ENCODE results near the gene PCDH19.

The PCDH19 gene

DNA sequence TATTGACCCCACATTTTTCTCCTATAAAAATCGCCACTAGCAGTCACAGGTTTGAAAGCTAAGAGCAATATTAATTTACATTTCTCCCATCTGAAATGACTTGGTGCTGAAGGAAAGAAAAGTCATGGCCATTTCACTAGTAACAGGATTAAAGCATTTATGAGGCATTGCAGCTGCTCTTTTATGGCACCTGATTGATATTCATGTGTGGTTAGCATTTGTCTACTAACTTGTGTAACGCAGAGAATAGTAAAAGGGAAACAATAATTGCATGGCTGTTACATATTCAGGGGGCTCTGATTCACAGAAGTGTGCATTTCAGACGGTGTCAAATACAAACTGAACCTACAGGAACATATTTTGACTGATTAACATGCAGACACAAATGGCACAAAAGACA lies 5.2 kb downstream of the PCDH19 start:
- DNase-seq (ENCODE audit: low spot score): no peak

DNA sequence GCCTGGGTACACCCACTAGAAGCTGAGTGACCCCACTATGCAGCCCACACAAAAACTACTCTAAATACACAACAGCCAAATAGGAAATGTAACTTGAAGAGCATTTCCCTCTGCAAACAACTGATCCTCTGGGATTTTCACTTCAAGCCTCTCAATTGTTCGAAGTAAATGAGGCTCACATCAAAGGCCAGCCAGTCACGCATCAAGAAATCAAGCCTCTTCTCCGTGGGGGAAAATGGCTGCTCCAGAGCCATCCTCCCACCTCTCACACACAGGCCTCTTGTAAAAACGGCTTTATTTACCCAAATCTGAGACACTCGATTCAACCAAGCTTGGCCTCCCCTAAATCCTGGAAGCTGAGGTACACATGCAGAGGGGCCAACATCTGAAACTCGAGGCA lies 14.3 kb downstream of the PCDH19 start:
- no peak for DNase-seq (ENCODE audit: low spot score)

DNA sequence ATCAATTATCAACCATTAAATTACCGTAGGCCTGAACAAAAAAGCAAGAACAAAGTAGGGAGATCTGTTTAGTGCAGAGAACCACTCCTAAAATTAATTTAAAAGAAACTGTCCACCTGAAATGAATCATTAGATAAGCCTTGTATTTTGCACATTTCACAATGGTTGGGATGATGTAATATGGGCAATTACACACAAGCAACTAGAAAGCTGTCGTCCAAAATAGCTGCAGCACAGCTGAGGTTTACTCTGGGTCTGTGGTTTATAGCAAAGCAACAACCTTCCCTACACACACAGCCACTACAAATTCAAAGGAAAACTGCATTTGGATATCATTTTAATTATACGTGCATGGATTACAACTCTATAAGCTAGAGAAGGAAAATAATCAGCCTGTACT lies 28.5 kb downstream of the PCDH19 start:
- DNase-seq (ENCODE audit: low spot score): no peak

DNA sequence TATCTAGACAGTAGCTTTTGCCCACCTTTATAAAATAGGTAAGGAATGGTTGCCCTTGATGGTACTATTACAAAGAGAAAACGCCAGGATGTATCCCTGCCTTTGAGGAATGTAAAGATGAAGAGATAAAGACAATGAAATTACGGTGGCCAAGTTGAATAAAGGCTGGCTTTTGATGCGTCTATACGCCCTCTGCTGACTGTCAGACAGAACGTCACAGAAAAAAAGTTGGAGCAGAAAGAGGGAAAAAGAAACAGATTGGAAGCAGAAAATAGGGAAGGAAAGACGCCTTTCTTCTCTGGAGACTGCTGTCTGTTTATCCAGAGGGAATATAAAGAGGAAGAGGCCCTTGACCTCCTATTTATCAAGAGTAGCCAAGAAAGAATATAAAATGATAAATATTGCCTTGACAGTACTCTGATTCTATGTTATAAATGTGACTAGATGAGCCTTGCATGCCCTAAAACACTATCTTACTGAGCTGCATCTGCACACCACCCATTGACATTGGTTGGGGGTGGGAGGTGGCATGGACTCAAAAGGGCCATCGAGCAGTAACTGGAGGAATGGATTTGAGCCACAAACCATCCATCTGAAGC lies 30.6 kb downstream of the PCDH19 start:
- peak; percentile 10 for DNase-seq (ENCODE audit: low spot score)

DNA sequence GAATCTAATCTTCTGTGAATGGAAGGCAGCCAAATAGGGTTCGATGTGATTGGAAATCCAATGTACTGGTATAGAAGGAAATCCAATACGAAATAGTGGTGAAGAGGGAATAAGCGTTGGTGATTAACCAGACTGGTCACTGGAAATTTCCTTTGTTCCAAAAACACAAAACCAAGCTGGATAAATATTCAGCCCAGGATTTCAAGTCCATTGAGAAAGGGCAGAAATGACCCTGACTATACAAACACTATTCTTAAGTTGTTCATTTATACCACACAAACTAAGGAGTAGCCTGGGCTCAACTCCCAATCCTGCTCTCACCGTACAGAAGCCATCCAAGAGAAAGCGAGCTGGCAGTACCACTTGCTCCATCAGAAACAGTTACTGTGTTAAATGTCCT lies 32.2 kb downstream of the PCDH19 start:
- no peak for DNase-seq (ENCODE audit: low spot score)

DNA sequence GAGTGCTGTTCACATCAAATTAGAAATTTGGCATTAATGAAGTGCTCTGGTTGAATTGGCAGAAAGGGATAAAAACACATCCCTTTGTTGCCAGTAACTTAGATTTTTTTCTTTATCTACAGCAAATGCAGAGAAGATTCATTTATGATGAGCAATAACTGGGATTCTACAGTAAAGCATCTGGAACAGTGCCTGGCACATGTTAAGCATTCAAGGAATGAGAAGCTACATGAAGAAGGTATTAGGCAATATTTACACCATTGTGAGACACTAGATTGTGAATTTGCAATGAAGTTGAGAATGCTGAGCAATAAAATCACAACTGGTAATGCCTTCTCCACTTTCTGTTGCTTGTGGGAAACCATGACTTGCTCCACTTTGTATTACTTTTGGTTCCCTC lies 33.5 kb downstream of the PCDH19 start:
- DNase-seq (ENCODE audit: low spot score): no peak

DNA sequence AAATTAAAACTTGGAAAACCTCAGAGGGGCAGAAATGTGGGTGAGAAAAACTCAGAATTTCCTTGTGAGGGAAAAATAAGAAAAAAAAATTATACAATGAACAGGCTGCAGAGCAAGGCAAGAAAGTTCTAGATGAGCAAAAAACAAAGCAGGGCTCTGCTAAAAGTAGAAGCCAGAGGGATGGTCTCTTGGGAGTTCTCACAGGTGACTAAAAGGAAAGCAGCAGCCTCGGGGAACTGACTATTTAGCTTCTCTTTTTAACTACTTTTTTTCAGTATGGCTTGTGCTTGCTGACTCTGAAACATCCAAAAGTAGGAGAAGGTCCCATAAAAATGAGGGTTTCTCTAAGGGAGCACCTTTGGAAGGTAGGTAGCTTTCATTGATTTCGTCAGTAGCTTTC lies 36.4 kb downstream of the PCDH19 start:
- DNase-seq (ENCODE audit: low spot score): no peak

DNA sequence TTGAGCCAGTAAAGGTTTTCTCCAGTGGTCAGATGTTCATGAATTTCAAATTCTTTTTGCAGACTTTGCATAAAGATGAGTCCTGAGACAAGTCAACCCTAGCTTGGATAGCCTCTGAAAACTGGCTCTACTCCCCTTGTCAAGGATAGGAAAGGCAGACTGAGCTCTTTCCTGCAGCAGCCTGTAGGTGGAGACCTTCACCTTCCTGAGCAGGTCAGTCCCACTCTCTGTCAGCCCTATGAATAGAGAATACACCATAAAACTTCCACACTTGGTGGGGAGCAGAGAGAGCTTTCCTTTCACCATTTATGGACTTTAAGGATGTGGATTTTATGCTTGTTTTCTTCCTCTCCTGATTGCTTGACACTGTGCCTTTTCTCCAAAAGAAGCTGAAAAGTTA lies 41.9 kb downstream of the PCDH19 start:
- DNase-seq (ENCODE audit: low spot score): peak; percentile 8

DNA sequence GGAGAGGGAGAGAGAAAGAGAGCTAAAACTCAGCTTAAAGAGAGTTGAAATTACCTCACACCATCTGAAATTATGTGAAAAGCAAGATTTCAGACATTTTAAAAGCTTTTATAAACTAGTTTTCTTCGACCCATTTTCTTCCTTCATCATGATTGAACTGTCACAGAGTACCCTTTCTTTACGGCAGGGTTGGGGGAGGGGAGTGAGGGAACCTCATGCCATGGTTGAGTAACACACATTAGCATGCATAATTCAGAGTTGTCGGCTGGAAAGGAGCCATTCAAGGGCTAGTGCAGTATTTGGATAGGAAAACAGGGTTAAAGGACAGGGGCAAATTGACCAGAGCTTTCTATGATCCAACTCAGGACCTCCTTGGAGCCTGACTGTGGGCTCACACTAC lies 46.2 kb downstream of the PCDH19 start:
- DNase-seq (ENCODE audit: low spot score): no peak

DNA sequence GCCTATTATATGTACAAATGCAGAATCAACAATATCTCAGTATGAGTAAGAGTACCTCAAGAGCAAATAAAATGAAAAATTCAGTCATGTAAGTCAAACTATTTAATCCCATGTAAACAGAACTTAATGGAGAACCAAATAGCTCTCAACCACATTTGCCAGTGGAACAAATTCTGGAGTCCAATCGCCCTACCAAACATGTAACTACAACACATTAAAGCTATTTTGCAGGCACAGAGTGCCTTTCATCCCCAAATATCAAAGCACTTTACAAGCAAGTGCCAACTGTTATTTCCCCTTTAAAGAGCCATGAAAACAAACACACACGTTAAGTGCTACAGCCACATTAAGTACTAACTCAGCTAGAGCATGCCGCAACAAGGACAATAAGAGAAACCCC lies 51.3 kb downstream of the PCDH19 start:
- no peak for DNase-seq (ENCODE audit: low spot score)

DNA sequence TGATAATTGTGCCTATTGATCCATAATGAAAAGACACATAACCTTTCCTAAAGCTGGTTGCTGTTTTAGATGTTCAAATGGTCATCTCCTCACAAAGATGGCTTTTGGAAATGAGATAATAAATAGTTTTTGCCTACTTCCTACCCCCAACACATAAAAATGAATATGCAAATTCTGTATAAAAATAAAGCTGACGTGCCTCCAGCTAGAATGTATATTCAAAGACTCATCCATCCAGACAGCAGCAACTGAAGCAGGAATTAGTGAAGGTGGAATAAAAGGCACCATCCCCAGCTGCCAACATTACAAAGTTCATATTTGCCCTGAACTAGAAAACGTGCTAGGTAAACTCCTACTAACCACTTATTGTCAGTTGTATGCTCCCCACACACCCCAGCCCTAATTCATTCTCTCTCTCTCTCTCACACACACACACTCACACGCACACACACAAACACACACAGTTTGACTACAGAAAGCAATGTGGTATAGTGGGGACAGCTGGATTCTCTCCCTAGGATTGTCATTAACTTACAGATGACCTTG lies 53.6 kb downstream of the PCDH19 start:
- no peak for DNase-seq (ENCODE audit: low spot score)

DNA sequence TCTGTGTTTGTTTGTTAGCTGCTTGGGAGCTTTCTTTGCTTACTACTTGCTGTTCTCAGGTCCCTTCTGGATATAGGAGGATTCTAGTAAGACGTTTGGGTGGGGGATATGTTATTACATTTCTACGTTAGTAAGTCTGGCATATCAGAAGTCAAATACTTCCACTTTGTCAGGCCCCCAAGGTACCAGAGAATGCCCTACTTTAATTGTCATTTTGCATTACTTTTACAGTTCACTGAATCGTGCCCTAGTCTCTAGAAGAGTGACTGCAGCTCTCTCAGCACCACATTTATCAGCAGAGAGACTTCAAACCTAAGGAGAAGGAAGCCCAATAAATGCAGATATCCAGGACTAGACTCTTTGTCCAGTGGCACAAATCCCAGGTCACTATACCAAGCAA lies 54.4 kb downstream of the PCDH19 start:
- DNase-seq (ENCODE audit: low spot score): no peak

DNA sequence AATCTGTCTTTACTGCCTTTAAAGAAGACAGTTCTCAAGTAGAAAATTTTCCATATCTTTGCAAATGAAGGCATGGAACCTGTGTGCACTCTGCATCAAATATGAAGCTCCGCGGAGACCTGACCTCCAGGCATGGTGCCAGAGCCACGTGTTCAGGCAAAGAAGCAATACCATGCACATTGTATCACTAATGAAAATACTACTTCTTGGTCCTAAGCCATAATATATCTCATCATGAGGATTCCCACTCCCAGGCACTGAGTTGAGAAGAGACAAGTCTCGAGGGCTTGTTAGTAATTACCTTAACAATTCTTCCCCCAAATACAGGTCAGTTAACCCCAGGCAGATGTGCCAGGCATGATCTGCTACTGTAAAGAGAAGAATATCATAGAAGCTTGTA lies 56.7 kb downstream of the PCDH19 start:
- DNase-seq (ENCODE audit: low spot score): no peak

DNA sequence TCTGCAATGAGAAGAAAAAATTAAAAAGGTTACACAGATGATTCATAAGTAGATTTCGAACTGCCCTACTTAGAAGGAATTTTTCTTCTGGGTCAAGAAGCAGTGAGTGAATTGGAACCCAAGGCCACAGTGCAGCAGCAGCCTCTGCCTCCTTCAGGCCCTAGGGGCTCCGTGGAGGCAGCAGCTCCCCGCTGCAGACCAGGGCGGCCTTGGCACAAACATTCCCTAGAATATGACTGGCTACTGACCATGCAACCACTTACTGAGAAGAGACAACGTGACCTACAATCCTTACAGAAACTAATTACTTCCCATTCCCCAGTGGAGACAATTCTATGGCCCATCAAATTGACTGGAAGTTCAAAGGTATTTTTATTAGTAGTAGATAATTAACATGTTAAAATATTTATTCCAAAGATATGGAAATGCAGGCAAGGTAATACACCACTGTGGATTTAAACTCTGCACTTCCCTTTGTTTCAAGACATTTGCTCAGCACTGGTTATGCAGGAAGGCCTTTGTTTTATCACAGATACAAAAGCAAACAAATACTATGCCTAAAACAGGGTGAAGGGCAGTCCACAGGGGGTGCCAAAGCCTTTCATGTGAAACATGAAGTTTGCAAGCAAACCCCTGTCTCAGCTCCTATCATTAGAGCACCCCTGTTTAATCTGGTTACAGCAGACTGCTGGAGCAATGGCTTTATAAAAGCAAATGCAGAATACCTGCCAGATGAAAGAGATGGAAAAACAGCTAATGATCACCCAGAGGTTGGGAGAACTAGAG lies 59.2 kb downstream of the PCDH19 start:
- DNase-seq (ENCODE audit: low spot score): no peak

DNA sequence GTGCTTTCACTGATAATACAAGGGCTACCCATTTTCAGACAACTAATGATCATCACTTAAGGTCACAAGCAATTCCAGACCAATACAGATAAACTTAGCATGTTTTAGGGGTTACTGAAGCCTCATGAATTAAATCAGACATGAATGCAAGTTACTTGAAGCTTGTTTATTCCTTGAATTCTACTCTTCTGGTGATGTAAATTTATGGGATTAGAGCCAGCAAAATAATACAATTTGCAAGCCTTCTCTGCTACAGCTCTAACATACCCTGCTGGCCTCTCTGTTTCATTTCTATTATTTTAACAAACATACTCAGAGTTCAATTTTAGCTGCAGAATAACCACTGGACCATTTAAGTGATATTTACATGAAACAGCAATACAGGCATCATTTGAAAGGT lies 60.7 kb downstream of the PCDH19 start:
- no peak for DNase-seq (ENCODE audit: low spot score)

DNA sequence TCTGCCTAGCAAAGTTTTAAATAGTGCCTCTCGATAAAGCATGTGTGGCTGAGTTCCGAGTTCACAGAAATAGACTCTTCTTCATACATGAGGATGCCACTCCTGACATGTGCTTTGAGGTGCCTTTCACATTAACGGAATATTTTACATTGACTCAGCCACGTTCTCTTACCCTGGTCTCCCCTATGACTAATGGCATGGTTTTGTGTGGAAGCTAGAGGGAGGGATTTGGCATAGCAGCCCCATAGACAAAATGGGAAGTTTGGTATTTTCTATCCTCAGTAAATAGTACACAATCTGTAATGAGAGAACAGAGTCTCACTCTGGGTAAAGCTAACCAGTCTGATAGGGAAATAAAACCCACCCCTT lies 68.9 kb downstream of the PCDH19 start:
- DNase-seq (ENCODE audit: low spot score): no peak

DNA sequence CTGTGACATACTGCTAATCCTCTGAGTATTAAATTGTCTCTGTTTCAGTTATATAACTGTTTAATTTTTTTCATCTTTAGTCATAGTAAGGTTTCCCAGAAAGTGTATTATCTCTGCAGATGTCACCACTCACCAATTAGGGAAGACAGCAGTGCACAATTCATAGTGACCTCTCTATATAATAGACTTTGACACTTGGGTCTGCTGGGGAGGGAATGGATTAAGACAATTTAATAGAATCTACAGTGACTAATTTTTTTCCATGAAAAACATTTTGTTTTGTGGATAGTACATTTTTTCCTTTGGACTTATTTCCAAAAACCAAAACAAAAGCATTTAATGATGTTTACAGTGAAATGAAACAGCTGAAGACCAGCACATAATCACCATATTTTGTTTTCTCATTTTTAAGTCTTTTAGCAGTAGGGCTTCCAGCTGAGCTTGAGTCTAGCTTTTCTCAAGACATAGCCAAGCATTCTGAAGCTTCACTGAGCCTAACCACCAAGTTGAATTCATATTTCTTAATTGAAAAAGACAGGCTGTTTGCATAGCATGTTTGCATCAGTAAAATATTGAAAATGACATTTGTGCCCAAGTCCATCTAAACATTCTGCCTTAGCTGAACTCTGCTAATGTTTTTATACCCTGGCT lies 69.5 kb downstream of the PCDH19 start:
- DNase-seq (ENCODE audit: low spot score): no peak

DNA sequence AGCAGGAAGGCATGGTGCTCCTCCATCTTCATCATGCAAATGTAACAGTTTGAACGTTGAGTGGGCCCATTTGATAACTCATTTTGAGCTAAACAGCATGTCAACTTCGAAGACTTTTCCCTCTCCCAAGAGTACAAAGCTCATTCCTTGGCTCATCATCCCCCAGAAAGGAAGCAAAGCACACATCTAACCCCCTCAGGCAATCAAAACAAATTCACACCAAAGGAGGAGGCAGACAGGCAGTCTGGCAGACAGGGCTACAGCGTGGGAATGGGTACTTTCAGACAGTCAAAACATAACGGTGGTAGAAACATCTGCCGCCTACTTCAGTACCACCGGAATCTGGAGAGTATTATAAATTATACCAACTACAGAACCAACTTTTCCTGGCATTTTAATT lies 81.7 kb downstream of the PCDH19 start:
- no peak for DNase-seq (ENCODE audit: low spot score)

DNA sequence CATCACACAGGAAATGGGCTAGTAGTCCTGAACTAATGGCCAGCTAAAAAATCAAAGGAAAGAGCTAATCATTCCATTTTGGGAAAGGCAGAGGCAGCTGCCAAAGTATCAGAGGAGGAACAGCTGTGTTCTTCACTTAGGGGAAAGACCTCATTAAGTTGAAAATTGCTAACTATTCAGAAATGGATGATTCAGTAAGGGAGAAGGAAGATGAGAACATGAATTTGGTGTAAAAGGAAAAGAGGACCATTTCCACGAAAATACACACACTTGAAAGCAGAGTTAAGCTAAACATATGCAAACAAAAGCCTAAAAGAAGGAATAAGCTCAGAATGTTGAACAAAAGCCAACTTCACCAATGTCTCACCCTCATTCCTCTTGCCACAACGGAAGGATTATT lies 90.4 kb downstream of the PCDH19 start:
- no peak for DNase-seq (ENCODE audit: low spot score)

DNA sequence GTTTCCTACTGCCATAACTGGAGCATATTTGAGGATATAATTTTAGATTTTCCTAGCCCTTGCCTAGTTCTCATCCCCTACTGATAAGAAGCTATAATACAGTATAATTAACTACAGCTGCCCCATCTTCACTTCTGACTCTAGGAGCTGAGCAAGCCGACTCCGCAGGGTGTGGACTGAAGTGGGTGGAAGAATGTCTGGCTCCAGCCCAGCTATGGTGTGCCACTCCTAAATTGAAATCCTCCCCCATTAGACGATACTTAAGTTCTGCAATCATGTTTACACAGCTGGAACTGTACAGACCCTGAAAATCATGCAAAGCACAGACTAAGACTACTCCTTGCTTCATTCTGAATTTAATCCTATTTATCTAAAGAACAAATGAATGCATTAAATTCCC lies 93.1 kb downstream of the PCDH19 start:
- DNase-seq (ENCODE audit: low spot score): no peak

DNA sequence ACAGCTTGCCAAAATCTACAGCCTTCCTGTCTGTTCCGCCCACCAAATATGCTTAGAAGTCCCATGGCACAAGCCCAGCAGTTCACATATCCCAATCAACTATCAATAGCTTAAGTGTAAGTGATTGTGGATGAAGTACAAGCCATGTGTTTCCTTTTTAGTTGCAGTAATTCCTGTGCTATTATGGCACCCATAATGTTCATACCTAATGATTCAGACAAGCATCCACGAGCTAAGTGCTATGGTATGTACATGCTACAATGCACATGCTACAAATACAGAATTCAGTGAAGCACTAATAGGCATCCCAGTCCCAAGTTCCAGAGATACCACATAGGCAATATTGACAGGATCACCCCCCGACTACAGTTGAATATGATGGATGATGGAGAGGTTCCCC lies 94.5 kb downstream of the PCDH19 start:
- DNase-seq (ENCODE audit: low spot score): no peak

DNA sequence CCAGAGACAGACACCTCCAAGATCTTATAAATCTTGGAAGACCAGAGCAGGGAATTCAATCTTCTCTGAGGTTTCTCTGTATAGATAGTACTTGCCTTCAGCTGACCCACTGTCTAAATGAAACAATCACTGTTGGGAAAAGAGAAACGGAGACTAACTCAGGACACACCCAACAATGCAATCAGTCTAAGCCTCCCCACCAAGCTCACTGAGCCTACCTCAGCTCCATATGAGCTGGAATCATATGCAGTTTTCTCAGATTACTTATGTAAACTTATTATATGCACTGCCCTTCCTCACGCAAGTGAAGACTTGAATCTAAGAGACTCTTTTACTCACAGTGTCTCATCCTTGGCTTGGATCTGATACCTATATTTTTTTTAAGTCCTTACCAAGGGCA lies 110.5 kb downstream of the PCDH19 start:
- no peak for DNase-seq (ENCODE audit: low spot score)

DNA sequence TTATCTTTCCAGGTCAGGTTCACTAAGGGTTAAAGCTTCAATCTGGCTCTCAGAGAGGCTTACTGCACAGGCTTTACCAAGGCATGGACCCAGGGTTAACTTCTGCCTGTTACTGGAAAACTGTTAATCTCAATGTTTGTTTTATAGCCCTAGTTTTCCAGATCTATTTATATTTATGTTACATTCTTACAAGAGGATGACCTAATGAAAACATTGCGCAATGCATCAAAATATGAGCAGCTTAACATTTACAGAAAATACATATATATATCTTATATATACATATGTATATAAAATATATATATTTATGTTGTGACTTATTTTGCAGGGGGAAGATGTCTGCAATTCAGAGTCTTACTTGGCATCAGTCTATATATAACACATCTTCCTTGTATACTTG lies 112.3 kb downstream of the PCDH19 start:
- DNase-seq (ENCODE audit: low spot score): no peak
